Left forelimb (tissue), 1 donor: ENCODE measurements around the gene MYMX.
"Not testable (repeated sequence)": the region's sequence is repeated elsewhere in the genome, so short reads cannot be mapped to it uniquely, and the experiment has no call there.

ENCODE experiments used
- DNase-seq: peaks from one replicate; pipeline ENCODE4 v3.0.0-alpha.2; 2018; ENCODE audit warnings: low spot score

The MYMX gene

GRCh38 chr6:44219815-44220784, 3.4 kb downstream of the MYMX start:
- no peak for DNase-seq

DNA sequence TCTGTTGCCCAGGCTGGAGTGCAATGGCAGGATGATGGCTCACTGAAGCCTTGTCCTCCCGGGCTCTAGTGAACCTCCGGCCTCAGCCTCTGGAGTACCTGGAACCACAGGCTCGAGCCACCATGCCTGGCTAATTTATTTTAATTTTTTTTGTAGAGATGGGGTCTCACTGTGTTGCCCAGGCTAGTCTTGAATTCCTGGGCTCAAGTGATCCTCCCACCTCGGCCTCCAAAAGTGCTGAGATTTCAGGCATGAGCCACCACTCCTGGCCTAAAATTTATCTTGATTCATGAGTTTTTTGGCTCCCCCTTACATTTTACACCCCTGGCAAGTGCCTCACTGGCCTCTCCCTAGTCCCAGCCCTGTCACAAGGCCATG, 4.2 kb downstream of the MYMX start:
- no peak for DNase-seq

DNA sequence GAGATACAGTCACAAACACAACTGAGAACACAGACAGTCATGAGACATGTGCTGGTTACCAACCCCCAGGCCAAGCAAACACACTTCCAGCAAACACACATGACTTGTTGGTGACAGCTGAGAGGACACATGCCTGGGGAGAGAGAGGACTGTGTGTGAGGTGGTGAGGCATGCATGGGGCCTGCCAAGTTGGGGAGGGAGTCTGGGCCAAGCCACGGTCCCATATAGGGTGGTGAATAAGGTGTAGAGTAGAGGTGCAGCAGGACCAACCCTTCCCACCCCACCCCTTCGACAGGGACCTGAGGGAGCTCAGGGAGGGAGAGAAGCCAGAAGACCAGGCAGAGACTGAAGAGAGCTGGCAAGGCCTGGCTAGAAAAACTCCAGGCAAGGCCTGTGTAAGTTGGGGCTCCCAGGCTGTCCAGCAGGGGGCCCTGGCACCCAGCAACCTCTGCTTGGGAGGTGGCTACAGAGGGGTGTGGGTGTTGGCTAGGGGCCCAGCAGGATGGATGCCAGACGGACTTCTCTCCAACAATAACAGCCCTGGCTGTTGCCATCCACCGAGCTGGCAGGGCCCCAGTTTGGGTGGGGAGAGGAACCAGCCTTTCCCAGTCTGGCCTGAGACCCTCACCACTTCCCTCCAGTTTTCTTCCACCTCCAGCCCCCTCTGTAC, 4.7 kb downstream of the MYMX start:
- DNase-seq: peak; percentile 89

GRCh38 chr6:44221961-44222335, 5.2 kb downstream of the MYMX start:
- DNase-seq: no peak

- no peak for DNase-seq
These were observed 6.0 kb downstream of the MYMX start for GRCh38 chr6:44222486-44223318.

GRCh38 chr6:44223319-44224028, 6.7 kb downstream of the MYMX start, which contains the start of gene SLC29A1:
Gene SLC29A1 (plus strand): TSS chr6:44223595. CDS start chr6:44227314, 3,719 bp downstream.
- DNase-seq: no peak

GRCh38 chr6:44224029-44224964, 7.6 kb downstream of the MYMX start:
- DNase-seq: no peak

GRCh38 chr6:44224965-44225305, 8.2 kb downstream of the MYMX start:
- DNase-seq: no peak

- DNase-seq: no peak
These were observed 9.0 kb downstream of the MYMX start for GRCh38 chr6:44225579-44226325.

GRCh38 chr6:44226368-44227147, 9.8 kb downstream of the MYMX start:
- DNase-seq: no peak

DNA sequence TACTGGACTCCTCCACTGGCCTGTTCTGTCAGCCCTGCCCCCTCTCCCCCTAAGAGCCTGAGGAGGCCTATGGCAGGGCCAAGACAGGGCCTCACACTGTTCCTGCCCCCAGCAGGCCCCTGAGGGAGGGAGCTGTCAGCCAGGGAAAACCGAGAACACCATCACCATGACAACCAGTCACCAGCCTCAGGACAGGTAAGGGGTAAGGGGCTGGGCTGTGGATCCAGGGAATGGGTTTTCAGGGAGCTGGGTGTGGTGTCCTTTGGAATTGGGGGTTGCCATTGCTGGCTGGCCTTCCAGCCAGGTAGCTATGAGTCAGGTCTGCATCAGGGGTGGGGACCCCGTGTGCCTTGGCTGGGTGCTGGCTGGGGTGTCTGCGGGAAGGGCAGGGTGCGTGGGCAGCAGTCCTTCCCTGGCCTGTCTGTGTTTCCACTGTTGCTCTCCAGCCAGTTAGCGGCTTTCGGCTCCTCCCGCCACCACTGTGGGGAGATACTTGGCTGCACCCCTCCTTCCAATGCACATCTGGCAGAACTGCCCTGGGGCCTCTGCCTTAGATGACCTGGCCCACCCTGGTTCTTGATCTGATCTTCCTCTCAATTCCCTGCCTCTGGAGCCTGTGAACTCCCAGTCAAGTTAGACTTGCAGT, 10.5 kb downstream of the MYMX start:
- no peak for DNase-seq

- DNase-seq: no peak
These were observed 11.3 kb downstream of the MYMX start for GRCh38 chr6:44228031-44228430.

DNA sequence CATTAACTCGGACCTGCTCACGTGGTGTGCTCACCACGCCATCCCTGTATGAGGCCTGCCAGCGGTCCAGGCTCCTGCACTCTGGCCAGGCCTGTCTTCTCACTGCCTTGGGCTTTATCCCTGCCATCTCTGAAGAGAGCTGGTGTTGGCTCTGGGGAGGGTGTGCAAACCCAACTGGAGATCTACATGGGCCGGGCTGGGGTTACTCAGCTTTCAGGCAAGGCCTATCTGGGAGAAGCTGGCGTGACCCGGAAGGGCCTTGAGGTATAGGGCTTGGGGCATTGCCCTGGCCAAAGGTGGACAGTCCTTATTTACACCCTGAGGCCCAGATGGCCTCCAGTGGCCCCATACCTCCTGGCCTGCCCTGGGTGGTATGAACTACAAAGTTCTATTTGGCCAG, 11.7 kb downstream of the MYMX start:
- DNase-seq: no peak

- no peak for DNase-seq
These were observed 12.1 kb downstream of the MYMX start for GRCh38 chr6:44228836-44229235.

- no peak for DNase-seq
These were observed 12.8 kb downstream of the MYMX start for GRCh38 chr6:44229376-44230033.

GRCh38 chr6:44230034-44230675, 13.4 kb downstream of the MYMX start:
- DNase-seq: no peak

- not testable (repeated sequence) for DNase-seq
These were observed 14.7 kb downstream of the MYMX start for GRCh38 chr6:44231426-44231825.
